Measurements from ENCODE around the gene ST6GALNAC1.

The ST6GALNAC1 gene

DNA sequence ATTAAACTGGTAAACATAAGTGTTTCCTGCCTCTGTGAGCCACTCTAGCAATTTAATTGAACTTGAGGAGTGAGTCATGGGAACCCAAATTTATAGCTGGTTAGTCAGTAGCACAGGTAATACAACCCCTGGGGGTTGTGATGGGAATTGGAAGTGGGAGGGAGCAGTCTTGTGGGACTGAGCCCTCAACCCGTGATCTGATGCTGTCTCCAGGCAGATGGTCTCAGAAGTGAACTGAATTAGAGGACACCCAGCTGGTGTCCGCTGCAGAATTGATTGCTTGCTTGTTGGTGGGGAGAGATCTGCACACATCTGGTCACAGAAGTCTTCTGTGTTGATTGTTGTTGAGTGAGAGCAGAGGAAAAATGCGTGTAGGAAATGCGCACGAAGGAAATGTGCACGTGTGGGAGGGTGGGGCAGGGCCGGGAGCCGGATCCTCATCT is 50.2 kb downstream of the ST6GALNAC1 start:
- intact Hi-C loops (cut with DNase I): no loop called here
- DNase-seq: no peak

DNA sequence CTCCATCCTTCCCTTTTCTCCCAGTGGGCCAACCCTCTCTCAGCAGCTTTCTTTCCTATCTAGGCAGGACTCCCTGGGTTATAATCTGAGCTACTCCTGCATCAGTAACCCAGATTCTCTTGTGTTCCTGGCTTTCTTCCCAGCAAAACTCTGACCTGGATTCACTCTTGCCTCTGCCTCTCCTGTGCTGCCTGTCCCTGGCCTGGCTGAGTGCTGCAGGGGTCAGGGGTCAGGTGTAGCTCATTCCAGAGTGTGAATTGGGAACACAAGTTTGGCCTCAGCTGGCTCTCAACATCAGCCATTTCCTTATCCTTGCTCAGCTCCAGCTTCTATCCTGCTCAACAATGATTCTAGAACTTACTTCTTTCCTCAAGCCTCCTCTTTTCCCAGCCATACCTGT is 55.4 kb downstream of the ST6GALNAC1 start:
- DNase-seq: no peak
- intact Hi-C loops (cut with DNase I): no loop called here

DNA sequence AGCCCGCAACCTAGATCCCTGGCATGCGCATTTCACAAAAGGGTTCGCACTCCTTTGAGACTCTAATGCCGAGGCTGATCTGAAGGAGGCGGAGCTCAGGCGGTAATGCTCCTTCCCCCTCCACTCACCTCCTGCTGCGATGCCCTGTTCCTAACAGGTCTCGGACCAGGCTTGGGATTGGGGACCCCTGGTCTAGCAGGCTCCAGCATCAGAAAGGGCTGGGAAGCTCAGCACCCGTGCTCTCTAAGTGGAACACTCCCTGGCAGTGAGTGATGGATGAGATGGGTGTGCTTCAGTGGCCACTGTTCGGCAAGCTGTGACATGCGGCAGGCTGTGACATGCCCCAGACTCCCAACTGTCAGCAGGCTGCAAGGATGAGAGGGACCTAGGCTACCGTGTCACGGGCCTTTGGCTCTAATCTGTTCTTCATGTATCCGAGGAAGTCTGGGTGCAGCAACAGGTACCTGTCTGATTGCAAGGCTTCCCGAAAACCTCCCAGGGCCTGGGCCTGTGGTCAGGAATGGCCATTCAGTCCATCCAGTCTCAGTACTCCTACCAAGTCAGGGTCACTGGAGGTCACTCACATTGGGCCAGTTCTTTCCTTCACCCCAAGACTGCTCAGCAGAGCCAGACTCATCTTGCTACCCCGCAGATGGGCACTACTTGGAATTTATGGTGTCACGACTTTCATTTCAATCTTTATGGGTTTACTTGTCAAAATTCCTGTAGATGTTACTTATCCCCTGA is 56.6 kb downstream of the ST6GALNAC1 start:
- peak in 9 of 42 donors; percentile 13 to 56 (median 34) for DNase-seq

DNA sequence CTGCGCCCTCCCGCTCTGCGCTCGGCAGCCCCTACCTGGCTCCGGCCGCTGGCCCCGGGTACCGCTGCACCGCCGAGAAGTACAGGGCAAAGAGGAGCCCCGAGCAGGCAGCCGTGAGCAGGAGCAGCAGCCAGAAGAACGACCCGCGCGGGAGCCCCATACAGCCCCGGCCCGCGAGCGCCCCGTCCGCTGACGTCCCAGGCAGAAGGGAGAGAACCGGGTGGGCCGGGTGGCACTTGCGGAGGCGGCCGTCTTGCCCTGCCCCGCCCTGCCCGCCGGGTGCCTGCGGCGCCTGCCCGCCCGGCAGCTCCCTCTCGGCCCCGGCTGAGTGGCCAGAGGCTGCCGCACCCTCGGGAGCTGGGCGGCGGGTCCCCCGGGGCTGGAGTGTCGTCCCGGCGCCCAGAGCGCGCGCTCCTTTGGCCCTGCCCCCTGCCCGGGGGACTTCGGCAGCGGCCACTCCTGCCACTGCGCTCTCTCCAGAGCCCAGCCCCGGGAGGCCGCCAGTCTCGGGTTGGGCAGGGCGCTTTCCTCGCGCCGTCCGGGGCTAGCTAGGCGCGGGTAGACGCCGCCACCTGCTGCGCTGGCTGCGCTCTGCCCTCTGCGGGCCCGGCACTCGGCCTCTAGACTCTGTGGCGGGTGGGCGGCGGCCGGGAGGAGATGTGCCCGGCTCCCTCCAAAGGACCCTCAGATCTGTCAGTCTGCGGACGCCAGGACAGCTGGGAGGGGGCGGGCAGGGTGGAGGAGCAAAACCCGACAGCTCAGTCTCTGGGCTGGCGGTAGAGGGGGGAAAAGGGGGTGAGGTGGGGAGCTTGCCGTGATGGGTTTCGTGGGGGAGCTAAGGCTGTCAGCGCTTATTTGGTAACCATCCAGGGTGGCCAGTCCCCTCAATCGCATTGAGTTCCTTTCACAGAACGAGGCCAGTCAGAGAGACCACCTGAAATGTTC is 57.6 kb downstream of the ST6GALNAC1 start, which contains the start of gene ST6GALNAC2:
Gene ST6GALNAC2, minus strand, starts transcription at position 212 of the 945 bp plus-strand sequence. Its CDS starts 52 bp downstream, at position 160.
- intact Hi-C loops (cut with DNase I): no loop called here

More for the DNA sequence above, 56.6 kb downstream of the ST6GALNAC1 start:
- intact Hi-C loops (cut with DNase I): no loop called here

DNA sequence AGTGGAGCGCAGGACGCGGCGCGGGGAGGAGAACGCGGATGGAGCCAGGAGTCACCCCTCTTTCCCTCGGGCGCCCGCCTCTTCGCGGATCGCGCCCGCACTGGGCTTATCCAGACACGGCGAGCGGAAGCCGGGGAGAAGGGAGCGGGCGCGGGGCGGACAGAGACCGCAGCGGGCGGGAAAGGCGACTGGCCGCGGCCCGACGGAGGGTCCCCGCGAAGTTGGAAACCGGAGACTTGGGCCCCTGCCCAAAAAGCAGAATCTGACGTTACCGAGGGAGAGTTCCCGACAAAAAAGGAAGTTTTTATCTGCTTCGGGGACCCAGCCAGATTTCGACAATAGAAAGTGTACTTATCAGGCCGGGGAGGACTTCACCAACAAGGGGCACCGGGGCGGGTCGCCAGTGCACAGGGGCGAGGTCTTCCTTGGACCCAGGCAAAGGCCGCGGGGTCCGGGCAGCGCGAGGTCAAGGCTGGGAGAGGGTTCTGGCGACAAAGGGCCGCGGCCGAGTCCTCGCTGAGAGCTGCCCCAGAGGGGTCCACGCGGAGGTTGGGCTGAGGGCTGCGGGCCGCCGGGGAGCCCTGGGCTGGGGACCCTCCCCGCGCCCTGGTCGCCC is 58.4 kb downstream of the ST6GALNAC1 start:
- peak in 6 of 42 donors; percentile 13 to 33 (median 23) for DNase-seq
- intact Hi-C loops (cut with DNase I): no loop called here

More for the DNA sequence above, 57.6 kb downstream of the ST6GALNAC1 start, which contains the start of gene ST6GALNAC2:
- peak in 34 of 42 donors; percentile 11 to 80 (median 48) for DNase-seq

DNA sequence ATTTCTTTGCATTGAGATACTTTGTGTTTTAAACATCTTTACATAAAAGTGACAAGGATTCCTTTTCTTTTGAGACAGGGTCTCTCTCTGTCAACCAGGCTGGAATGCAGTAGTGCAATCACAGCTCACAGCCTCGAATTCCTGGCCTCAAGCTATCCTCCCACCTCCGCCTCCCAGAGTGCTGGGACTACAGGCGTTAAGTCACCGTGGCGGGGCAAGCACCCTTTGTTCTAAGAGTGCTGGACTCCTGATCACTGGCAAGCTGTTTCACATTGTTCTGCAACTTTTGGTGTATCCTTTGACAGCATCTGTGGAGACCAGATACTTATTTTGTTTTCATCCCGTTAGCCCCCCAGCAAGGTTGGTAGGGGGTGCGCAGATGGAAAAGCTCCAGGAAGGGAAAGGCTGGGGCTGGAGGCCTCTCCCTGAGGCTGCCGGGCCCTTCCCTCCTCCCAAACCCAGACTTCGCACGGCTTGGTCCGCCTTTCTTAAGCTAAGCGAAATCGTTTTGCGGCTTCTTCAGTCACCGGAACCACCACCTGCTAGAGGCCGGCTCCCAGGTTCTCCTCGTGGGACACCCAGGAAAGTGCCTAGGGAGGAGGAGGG is 59.0 kb downstream of the ST6GALNAC1 start:
- peak in 1 of 42 donors; percentile 12 for DNase-seq
- intact Hi-C loops (cut with DNase I): no loop called here

DNA sequence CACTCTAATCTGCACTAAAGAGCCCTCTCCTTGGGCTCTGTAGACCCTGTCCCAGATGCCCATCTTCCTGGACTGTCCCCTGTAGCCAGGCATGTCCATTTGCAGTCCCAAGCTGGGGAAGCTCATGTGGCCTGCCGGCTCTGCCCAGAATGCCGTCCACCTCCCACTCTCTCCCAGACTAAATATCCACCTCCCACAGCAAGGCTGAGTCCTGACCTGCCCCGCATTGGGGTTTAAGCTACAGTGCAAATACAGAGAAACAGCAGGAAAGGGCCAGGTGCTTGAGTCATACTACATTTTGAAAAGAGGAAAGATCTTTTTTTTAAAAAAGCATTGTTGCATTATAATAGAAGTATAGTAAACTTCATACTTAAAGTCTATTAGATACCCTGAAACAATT is 60.9 kb downstream of the ST6GALNAC1 start:
- intact Hi-C loops (cut with DNase I): no loop called here
- DNase-seq: no peak

DNA sequence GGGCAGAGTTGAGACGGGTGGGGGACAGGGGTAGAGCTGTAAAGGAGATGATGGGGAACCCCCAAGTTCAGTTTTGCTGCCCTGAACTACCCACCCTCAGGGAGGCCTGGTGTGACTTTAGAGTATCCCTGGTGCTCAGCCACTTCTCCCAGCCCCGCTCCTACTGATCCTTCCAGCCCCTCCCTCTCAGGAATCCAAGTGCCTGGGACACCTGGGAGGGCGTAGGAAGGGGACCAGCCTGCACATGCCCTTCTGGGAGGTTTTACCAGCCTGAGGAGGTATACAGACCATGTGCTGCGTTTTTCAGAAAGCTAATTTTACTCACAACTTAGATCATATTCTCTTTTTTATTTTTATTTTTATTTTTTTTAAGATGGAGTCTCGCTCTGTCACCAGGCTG is 62.0 kb downstream of the ST6GALNAC1 start:
- intact Hi-C loops (cut with DNase I): no loop called here
- no peak for DNase-seq

DNA sequence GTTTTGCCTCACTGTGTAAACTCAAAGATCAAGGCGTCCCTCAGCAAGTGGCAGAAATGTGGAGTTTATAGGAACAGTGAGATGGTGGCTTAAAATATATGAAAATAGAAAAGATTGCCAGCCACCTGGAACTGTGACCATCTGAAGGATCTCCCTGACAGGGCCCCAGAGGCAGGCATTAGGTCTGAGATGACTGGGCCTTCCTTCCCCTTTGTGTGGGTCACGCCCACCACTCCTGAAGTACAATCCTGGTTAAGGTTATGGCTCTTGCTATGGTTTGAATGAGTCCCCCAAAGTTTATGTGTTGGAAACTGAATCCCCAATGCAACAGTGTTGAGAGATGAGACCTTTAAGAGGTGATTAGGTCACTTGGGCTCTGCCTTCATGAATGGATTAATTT is 64.3 kb downstream of the ST6GALNAC1 start:
- intact Hi-C loops (cut with DNase I): no loop called here
- DNase-seq: no peak

DNA sequence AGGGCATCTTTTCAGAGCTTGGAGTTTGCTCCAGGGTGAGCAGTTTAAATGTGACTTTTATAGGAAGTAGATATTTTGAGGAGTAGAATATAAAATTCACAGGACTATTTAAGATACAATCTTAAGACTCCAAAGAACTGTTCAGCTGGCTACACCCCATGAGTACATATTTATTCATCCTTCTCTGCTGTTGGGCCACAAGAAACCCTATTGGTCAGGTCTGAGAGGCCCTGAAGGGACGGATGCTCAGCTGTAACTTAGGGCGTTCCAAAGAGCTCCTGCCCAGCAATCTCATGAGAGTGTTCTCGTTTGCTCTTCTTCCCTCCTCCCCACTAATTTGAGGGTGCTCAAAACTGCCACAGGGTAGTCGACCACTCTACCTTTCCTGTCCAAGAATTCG is 65.2 kb downstream of the ST6GALNAC1 start:
- intact Hi-C loops (cut with DNase I): no loop called here
- no peak for DNase-seq

DNA sequence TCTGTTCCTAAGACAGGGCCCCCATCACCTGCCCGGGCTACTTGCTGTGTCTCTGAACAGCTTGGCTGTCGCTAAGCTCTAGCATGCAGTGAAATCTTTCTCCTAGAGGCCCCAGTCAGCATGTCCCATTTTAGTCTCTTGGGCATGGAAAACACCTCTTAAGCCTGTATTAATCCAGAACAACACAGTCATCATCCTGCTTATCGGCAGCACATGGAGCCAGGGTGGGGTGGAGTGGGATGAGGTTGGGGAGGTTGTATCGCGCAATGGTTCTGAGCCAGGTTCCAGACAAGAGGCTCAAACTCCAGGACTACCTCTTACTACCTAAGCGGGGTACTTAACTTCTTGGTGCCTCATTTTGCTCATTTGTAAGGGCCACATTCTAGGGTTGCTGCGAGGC is 65.7 kb downstream of the ST6GALNAC1 start:
- DNase-seq: no peak
- intact Hi-C loops (cut with DNase I): no loop called here

DNA sequence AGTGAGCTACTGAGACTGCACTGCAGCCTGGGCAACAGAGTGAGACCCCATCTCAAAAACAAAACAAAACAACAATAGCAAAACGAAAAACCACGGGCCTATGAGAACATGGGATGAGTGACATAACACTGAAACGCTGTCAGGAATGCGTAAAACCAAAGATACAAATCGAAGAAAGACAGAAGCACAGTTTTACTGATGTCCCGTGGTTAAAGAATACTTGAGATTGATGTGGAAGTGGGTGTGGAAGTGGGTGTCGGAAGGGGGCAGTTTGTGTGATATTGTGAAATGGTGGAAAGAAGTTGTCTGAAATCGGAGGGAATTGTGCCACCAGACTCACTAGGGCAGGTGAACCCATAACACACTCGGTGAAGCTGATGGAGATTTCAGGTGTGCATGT is 67.4 kb downstream of the ST6GALNAC1 start:
- intact Hi-C loops (cut with DNase I): no loop called here

DNA sequence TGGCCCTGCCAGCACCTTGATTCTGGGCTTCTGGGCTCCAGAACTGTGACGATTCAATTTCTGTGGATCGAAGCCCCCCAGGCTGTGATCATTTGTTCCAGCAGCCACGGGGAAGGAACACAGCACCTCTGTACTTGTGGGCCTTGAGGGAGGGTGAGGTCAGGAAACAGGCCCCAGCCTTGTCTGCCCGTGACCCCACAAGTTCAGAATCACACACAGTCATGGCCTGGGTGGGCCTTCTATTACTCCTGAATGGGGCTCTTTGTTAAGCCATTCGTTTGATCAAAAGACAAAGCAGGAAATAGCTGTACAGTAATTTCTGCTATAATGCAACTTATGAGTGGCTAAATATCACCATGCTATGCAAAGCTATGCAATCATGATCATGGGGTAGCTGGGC is 68.0 kb downstream of the ST6GALNAC1 start:
- intact Hi-C loops (cut with DNase I): no loop called here
- no peak for DNase-seq

More for the DNA sequence above, 67.4 kb downstream of the ST6GALNAC1 start:
- no peak for DNase-seq

All from head of caudate nucleus (tissue), 42 donors.